ENCODE results near the gene EIF3I.

Gene EIF3I

GRCh38 chr1:32186491-32186890 is 35.7 kb upstream of the EIF3I start:
- TF ChIP-seq CTCF (IDR thresholded peaks at IDR 0.05; ENCODE audit: extremely low read depth, insufficient read depth, missing control alignments), result no peak
- in situ Hi-C loops (cut with MboI; ENCODE audit: low pct_unique_long_range_greater_than_20kb, low sequenced_read_pairs, unreplicated experiment), result no loop called here

GRCh38 chr1:32187850-32188249 is 34.4 kb upstream of the EIF3I start:
- in situ Hi-C loops (cut with MboI; ENCODE audit: low pct_unique_long_range_greater_than_20kb, low sequenced_read_pairs, unreplicated experiment), result no loop called here
- no peak for TF ChIP-seq CTCF (IDR thresholded peaks at IDR 0.05; ENCODE audit: extremely low read depth, insufficient read depth, missing control alignments)

More at GRCh38 chr1:32186491-32186890, 35.7 kb upstream of the EIF3I start:
- DNase-seq (ENCODE audit: low spot score), result no peak

GRCh38 chr1:32192220-32192948 is 29.8 kb upstream of the EIF3I start:
- in situ Hi-C loops (cut with MboI; ENCODE audit: low pct_unique_long_range_greater_than_20kb, low sequenced_read_pairs, unreplicated experiment), result no loop called here
- no peak for DNase-seq (ENCODE audit: low spot score)
- no peak for TF ChIP-seq CTCF (IDR thresholded peaks at IDR 0.05; ENCODE audit: extremely low read depth, insufficient read depth, missing control alignments)

More at GRCh38 chr1:32187850-32188249, 34.4 kb upstream of the EIF3I start:
- DNase-seq (ENCODE audit: low spot score), result no peak

GRCh38 chr1:32194984-32195383 is 27.2 kb upstream of the EIF3I start:
- in situ Hi-C loops (cut with MboI; ENCODE audit: low pct_unique_long_range_greater_than_20kb, low sequenced_read_pairs, unreplicated experiment), result no loop called here
- TF ChIP-seq CTCF (IDR thresholded peaks at IDR 0.05; ENCODE audit: extremely low read depth, insufficient read depth, missing control alignments), result no peak
- no peak for DNase-seq (ENCODE audit: low spot score)

GRCh38 chr1:32195531-32195930 is 26.7 kb upstream of the EIF3I start:
- DNase-seq (ENCODE audit: low spot score), result no peak
- in situ Hi-C loops (cut with MboI; ENCODE audit: low pct_unique_long_range_greater_than_20kb, low sequenced_read_pairs, unreplicated experiment), result no loop called here
- no peak for TF ChIP-seq CTCF (IDR thresholded peaks at IDR 0.05; ENCODE audit: extremely low read depth, insufficient read depth, missing control alignments)

- TF ChIP-seq CTCF (IDR thresholded peaks at IDR 0.05; ENCODE audit: extremely low read depth, insufficient read depth, missing control alignments), result no peak
- in situ Hi-C loops (cut with MboI; ENCODE audit: low pct_unique_long_range_greater_than_20kb, low sequenced_read_pairs, unreplicated experiment), result no loop called here
- no peak for DNase-seq (ENCODE audit: low spot score)
These were observed 26.0 kb upstream of the EIF3I start for GRCh38 chr1:32195972-32196823.

All from GM13977 (cell line).